Lung (tissue), 12 donors: ENCODE measurements around the gene KCND3. TPM values are rescaled to one million over a fixed set of nuclear protein-coding genes. Genes with fewer than 3 reads are reported as not detected.

Experiments used
- ATAC-seq: fragments of 200-7000 bp; cut with Tn5 transposase; one replicate; pipeline ENCODE4 v1.9.1; 2020; ENCODE audit warnings: moderate number of reproducible peaks; ENCODE audit not compliant: insufficient read depth, low FRiP score
- DNase-seq, 3 donors: peaks; one replicate each; pipeline ENCODE4 v3.0.0-alpha.2; 2013 to 2017
- H3K27ac ChIP-seq, 2 donors: one replicate each; pipeline ENCODE4 v1.5.1; 2013; ENCODE audit warnings: mild to moderate bottlenecking in 2 of 2, moderate library complexity in 2 of 2, control low read depth in 1 of 2, inconsistent platforms in 1 of 2, low read depth in 1 of 2, low read length in 1 of 2
- H3K27me3 ChIP-seq, 3 donors: one replicate each; pipeline ENCODE4 v1.5.1; 2013; ENCODE audit warnings: low read length in 2 of 3; ENCODE audit not compliant: control insufficient read depth in 3 of 3, insufficient read depth in 3 of 3
- H3K36me3 ChIP-seq, 4 donors: one replicate each; pipeline ENCODE4 v1.5.1; 2013; ENCODE audit warnings: low read length in 4 of 4, mild to moderate bottlenecking in 1 of 4, moderate library complexity in 1 of 4; ENCODE audit not compliant: control insufficient read depth in 4 of 4, insufficient read depth in 4 of 4
- H3K4me1 ChIP-seq, 5 donors: one replicate each; pipeline ENCODE4 v1.5.1; 2013; ENCODE audit warnings: low read length in 5 of 5, mild to moderate bottlenecking in 2 of 5, moderate library complexity in 1 of 5; ENCODE audit not compliant: control insufficient read depth in 5 of 5, insufficient read depth in 5 of 5
- H3K4me3 ChIP-seq: one replicate; pipeline ENCODE4 v1.5.1; 2013; ENCODE audit warnings: mild to moderate bottlenecking, control low read depth, moderate library complexity
- H3K9ac ChIP-seq, 2 donors: one replicate each; pipeline ENCODE4 v1.5.1; 2013; ENCODE audit warnings: low read length in 2 of 2, control low read depth in 1 of 2; ENCODE audit not compliant: insufficient read depth in 1 of 2
- H3K9me3 ChIP-seq, 4 donors: one replicate each; pipeline ENCODE4 v1.5.1; 2013; ENCODE audit warnings: low read length in 3 of 4, mild to moderate bottlenecking in 1 of 4, moderate library complexity in 1 of 4; ENCODE audit not compliant: control insufficient read depth in 4 of 4, insufficient read depth in 3 of 4
- CTCF ChIP-seq: IDR thresholded peaks from 2 replicates; pipeline ENCODE4 v1.5.1; 2012; ENCODE audit warnings: mild to moderate bottlenecking; ENCODE audit errors: control extremely low read depth, extremely low read depth
- WGBS, 2 donors: extraction: QIAGEN DNeasy Blood & Tissue Kit; methylation state at CpG; one replicate each; pipeline ENCODE4 v1.1.7; 2013; 5-methylcytosine and 5-hydroxymethylcytosine counted together
- polyA plus RNA-seq, 2 donors: library from polyadenylated mRNA; stranded (reverse); fragments of 200-250 nt; gene quantifications; one replicate each; pipeline ENCODE4 v1.2.1, GENCODE V29; 2013
- total RNA-seq, 2 donors: library from RNA; depleted of rRNA in 1 of 2; stranded (reverse); fragments of >200 nt in 1 of 2; gene quantifications; one replicate each; pipeline ENCODE4 v1.2.1, GENCODE V29; 2014 to 2021
- donor health status: control.
- donor health status: control.
- donor health status: Bipolar disorder and iron deficiency.
- donor health status: healthy.
- donor health status: DM: yes; HTN: yes; CAD: no.

The KCND3 gene
- total and polyA plus RNA-seq, 4 donors = 1.3 to 12.1 (median 4.9) TPM

GRCh38 chr1:111819566-111820263 is 169.8 kb downstream of the KCND3 start:
- peaks cover 0 to 2% (median 0%) of the 10 kb centered on the region in 4 donors for H3K9me3 ChIP-seq
- DNase-seq (no peak), ATAC-seq (no peak)
- WGBS, 2 donors = 84 to 92% methylated on average over 9 of the region's 9 CpGs
- peaks cover 0 to 8% (median 0%) of the 10 kb centered on the region in 3 donors for H3K27me3 ChIP-seq
- H3K27ac ChIP-seq = no peak overlapping the region
- TF ChIP-seq CTCF = no peak
- H3K9ac ChIP-seq = no peak overlapping the region
- no peaks in the 10 kb centered on the region for H3K36me3 ChIP-seq
- H3K4me3 ChIP-seq = no peak overlapping the region
- no peaks in the 10 kb centered on the region for H3K4me1 ChIP-seq

DNA sequence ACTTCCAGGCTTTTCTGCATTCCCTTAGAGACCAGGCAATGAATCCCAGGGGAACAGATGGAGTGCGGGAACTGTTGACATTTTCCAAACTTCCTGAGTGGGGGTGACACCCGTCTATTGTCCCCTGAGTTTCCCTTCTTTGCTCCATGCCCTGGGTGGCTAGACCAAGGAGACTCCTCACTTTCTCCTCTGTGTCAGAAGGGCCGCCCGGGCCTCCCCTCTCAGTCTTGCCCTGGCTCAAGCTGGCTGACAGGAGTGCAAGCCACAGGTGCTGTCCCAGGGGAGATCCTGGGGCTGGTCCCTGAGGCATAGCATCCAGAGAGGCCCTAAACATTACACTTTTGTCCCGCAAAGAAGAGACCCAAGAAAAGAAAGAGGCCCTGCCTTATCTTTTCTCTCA is 170.9 kb downstream of the KCND3 start:
- H3K27ac ChIP-seq = no peak overlapping the region
- no peak for ATAC-seq
- no peak for TF ChIP-seq CTCF
- no peak overlapping the region for H3K9ac ChIP-seq
- H3K36me3 ChIP-seq = no peaks in the 10 kb centered on the region
- no peak for DNase-seq
- H3K4me3 ChIP-seq = no peak overlapping the region
- H3K4me1 ChIP-seq = no peaks in the 10 kb centered on the region
- H3K27me3 ChIP-seq = peaks cover 0 to 8% (median 0%) of the 10 kb centered on the region in 3 donors
- WGBS, 2 donors = 85 to 89% methylated on average over 5 of the region's 5 CpGs
- H3K9me3 ChIP-seq = peaks cover 0 to 2% (median 0%) of the 10 kb centered on the region in 4 donors

DNA sequence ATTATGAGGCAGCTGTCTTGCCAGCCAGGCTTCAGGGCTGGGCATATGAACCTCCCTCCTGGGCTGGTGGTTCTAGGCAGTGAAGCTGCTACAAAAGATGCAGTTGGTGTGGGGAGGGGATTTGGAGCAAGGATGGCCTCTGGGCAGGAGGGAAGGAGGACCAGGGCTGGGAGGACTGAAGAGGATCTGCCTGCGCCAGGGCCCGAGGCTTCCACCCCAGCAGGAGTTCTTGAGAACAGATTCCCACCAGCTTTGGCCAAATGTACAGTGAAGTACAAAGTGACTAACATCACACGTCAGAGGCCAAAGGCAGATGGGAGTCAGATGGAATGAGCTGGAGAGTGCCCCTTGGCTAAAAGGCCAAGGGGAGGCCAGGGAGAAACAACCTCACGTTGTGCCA is 171.4 kb downstream of the KCND3 start:
- no peak for TF ChIP-seq CTCF
- no peak overlapping the region for H3K9ac ChIP-seq
- H3K4me3 ChIP-seq = no peak overlapping the region
- no peaks in the 10 kb centered on the region for H3K36me3 ChIP-seq
- peaks cover 0 to 2% (median 0%) of the 10 kb centered on the region in 4 donors for H3K9me3 ChIP-seq
- 88% methylated on average over 4 of the region's 4 CpGs for WGBS, 2 donors
- ATAC-seq (no peak), DNase-seq (no peak)
- no peaks in the 10 kb centered on the region for H3K4me1 ChIP-seq
- H3K27me3 ChIP-seq = peaks cover 0 to 8% (median 0%) of the 10 kb centered on the region in 3 donors
- H3K27ac ChIP-seq = no peak overlapping the region
